ENCODE data around the gene TWIST2.

GRCh38 chr2:238920601-238921001 lies 72.7 kb downstream of the TWIST2 start:
- TF ChIP-seq CTCF (IDR thresholded peaks at IDR 0.05) (no peak), POLR2A (IDR thresholded peaks at IDR 0.05) (no peak)

Measured in breast epithelium (tissue), 3 donors.